Measurements from ENCODE around the gene PARL. TPM values are rescaled to one million over a fixed set of nuclear protein-coding genes. Genes with fewer than 3 reads are reported as not detected.
"Not testable (repeated sequence)": the region's sequence is repeated elsewhere in the genome, so short reads cannot be mapped to it uniquely, and the experiment has no call there.

PARL gene
- total RNA-seq, 1 experiment from 2014 or later: 69.2 TPM

DNA sequence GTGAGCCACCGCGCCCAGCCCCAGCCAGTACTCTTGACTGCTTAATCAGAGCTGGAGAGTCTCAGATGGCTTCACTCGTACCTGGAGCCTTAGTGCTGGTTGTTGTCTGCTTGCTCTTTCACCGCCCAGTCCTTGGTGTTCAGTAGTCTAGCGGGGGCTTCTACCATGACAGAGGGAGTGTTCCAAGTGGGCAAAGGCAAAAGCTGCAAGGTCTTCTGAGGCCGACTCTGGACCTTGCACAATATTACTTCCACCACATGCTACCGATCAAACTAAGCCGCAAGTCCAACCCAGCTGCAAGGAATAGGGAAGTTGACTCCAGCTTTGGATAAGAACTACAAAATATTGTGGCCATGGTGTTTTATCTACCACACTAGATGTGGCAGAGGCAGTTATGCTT lies 6.6 kb downstream of the PARL start:
- Histone ChIP-seq H4K20me1 (ENCODE audit: low read length) (peaks cover 9% of the 10 kb centered on the region), H3K27ac (ENCODE audit: low read length) (no peak overlapping the region), H3K36me3 (ENCODE audit: low read depth, low read length) (peaks cover 14% of the 10 kb centered on the region; the same call in 1 of the 2 replicates), H3K9me2 (replicated peaks; ENCODE audit: low read length) (no peaks in the 10 kb centered on the region), H3K9ac (ENCODE audit: low read length) (no peak overlapping the region), H3K4me3 (ENCODE audit: low read length) (no peak overlapping the region), H3K79me2 (ENCODE audit: low read length) (peaks cover 96% of the 10 kb centered on the region), H3K4me2 (ENCODE audit: low read length) (no peak overlapping the region), H2AFZ (ENCODE audit: low read length) (no peak overlapping the region), H3K27me3 (ENCODE audit: low read length) (no peaks in the 10 kb centered on the region), H3K4me1 (ENCODE audit: insufficient read depth, low read length) (peaks cover 8% of the 10 kb centered on the region; the same call in 1 of the 2 replicates), H3K9me3 (ENCODE audit: low read length) (no peaks in the 10 kb centered on the region), H3F3A (ENCODE audit: low read length, unreplicated experiment) (no peaks in the 10 kb centered on the region)
- no peak for ATAC-seq
- ChIA-PET POLR2A (ENCODE audit: unreplicated experiment) (no interaction called here), CTCF (no interaction called here)
- TF ChIP-seq, protein P1, sequence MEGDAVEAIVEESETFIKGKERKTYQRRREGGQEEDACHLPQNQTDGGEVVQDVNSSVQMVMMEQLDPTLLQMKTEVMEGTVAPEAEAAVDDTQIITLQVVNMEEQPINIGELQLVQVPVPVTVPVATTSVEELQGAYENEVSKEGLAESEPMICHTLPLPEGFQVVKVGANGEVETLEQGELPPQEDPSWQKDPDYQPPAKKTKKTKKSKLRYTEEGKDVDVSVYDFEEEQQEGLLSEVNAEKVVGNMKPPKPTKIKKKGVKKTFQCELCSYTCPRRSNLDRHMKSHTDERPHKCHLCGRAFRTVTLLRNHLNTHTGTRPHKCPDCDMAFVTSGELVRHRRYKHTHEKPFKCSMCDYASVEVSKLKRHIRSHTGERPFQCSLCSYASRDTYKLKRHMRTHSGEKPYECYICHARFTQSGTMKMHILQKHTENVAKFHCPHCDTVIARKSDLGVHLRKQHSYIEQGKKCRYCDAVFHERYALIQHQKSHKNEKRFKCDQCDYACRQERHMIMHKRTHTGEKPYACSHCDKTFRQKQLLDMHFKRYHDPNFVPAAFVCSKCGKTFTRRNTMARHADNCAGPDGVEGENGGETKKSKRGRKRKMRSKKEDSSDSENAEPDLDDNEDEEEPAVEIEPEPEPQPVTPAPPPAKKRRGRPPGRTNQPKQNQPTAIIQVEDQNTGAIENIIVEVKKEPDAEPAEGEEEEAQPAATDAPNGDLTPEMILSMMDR (conservative IDR thresholded peaks at IDR 0.05; ENCODE audit: low read depth, low read length): no peak
- TF ChIP-seq EZH2phosphoT487 (IDR thresholded peaks at IDR 0.05; ENCODE audit: borderline replicate concordance, low read length) (no peak), EZH2 (IDR thresholded peaks at IDR 0.05; ENCODE audit: low read length, unreplicated experiment) (no peak)
- BruUV-seq (replicated peaks): no TSS peak
- DNase-seq: no peak
- intact Hi-C loops (cut with micrococcal nuclease): no loop called here

DNA sequence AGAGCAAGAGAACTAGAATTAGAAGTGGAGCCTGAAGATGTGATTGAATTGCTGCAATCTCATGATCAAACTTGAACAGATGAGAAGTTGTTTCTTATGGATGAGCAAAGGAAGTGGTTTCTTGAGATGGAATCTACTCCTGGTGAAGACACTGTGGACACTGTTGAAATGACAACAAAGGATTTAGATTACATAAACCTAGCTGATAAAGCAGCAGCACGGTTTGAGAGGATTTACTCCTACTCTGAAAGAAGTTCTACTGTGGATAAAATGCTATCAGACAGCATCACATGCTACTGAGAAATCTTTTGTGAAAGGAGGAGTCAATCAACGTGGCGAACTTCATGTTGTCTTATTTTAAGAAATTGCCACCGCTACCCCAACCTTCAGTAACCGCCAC lies 7.5 kb downstream of the PARL start:
- H3K4me2 ChIP-seq (ENCODE audit: low read length); H3K4me1 ChIP-seq (ENCODE audit: insufficient read depth, low read length); ATAC-seq; H3K9ac ChIP-seq (ENCODE audit: low read length); H3K9me2 ChIP-seq (replicated peaks; ENCODE audit: low read length); CTCF ChIA-PET; H4K20me1 ChIP-seq (ENCODE audit: low read length); H3K4me3 ChIP-seq (ENCODE audit: low read length); DNase-seq; intact Hi-C loops (cut with micrococcal nuclease); H3K27ac ChIP-seq (ENCODE audit: low read length); H3F3A ChIP-seq (ENCODE audit: low read length, unreplicated experiment); H3K27me3 ChIP-seq (ENCODE audit: low read length); H2AFZ ChIP-seq (ENCODE audit: low read length); BruUV-seq (replicated peaks); POLR2A ChIA-PET (ENCODE audit: unreplicated experiment); H3K9me3 ChIP-seq (ENCODE audit: low read length): not testable (repeated sequence)
- Histone ChIP-seq H3K36me3 (ENCODE audit: low read depth, low read length) (peaks cover 16% of the 10 kb centered on the region; the same call in 1 of the 2 replicates), H3K79me2 (ENCODE audit: low read length) (peaks cover 96% of the 10 kb centered on the region)

DNA sequence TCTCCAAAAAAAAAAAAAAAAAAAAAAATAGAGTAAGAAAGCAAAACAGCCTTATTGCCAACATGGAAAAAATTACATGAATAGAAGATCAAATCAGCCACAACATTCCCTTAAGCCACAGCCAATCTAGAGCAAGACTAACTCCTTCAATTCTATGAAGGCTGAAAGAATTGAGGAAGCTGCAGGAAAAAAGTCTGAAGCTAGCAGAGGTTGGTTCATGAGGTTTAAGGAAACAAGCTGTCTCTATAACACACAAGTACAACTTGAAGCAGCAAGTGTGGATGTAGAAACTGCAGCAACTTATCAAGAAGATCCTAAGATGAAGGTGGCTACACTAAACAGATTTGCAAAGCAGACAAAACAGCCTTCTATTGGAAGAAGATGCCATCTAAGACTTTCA lies 9.3 kb downstream of the PARL start:
- no peaks in the 10 kb centered on the region for H3K27me3 ChIP-seq (ENCODE audit: low read length)
- H3K4me2 ChIP-seq (ENCODE audit: low read length): no peak overlapping the region
- H3F3A ChIP-seq (ENCODE audit: low read length, unreplicated experiment): no peaks in the 10 kb centered on the region
- TF ChIP-seq EZH2phosphoT487 (IDR thresholded peaks at IDR 0.05; ENCODE audit: borderline replicate concordance, low read length): no peak
- TF ChIP-seq EZH2 (IDR thresholded peaks at IDR 0.05; ENCODE audit: low read length, unreplicated experiment): no peak
- TF ChIP-seq, protein P1 (conservative IDR thresholded peaks at IDR 0.05; ENCODE audit: low read depth, low read length): no peak
- no peak overlapping the region for H2AFZ ChIP-seq (ENCODE audit: low read length)
- no peak overlapping the region for H3K27ac ChIP-seq (ENCODE audit: low read length)
- ChIA-PET POLR2A (ENCODE audit: unreplicated experiment) (no interaction called here), CTCF (no interaction called here)
- no peaks in the 10 kb centered on the region for H3K4me1 ChIP-seq (ENCODE audit: insufficient read depth, low read length)
- H3K9me2 ChIP-seq (replicated peaks; ENCODE audit: low read length): no peaks in the 10 kb centered on the region
- 0 out of 2 replicates have a peak, but pooled peaks cover 4% of the 10 kb centered on the region for H4K20me1 ChIP-seq (ENCODE audit: low read length)
- BruUV-seq (replicated peaks): no TSS peak
- no peak overlapping the region for H3K4me3 ChIP-seq (ENCODE audit: low read length)
- DNase-seq (no peak), ATAC-seq (no peak)
- H3K36me3 ChIP-seq (ENCODE audit: low read depth, low read length): peaks cover 12% of the 10 kb centered on the region; the same call in 1 of the 2 replicates
- H3K9ac ChIP-seq (ENCODE audit: low read length): no peak overlapping the region
- intact Hi-C loops (cut with micrococcal nuclease): no loop called here
- no peaks in the 10 kb centered on the region for H3K9me3 ChIP-seq (ENCODE audit: low read length)
- H3K79me2 ChIP-seq (ENCODE audit: low read length): peaks cover 97% of the 10 kb centered on the region
